ENCODE data around the gene LMF1. TPM values are rescaled to one million over a fixed set of nuclear protein-coding genes. Genes with fewer than 3 reads are reported as not detected.

The LMF1 gene
- total RNA-seq, 1 donor from 2014 or later: 24.6 TPM

- Mint-ChIP-seq H3K9me3 (ENCODE audit: unreplicated experiment) (no peaks in the 10 kb centered on the region), H3K4me3 (ENCODE audit: unreplicated experiment) (no peak overlapping the region), H3K27ac (ENCODE audit: unreplicated experiment) (no peak overlapping the region), H3K27me3 (ENCODE audit: unreplicated experiment) (no peaks in the 10 kb centered on the region), H3K4me1 (ENCODE audit: unreplicated experiment) (no peaks in the 10 kb centered on the region), H3K36me3 (ENCODE audit: unreplicated experiment) (peaks cover 34% of the 10 kb centered on the region)
- DNase-seq (ENCODE audit: extremely low spot score, unreplicated experiment): no peak
- no peak for TF ChIP-seq CTCF (IDR thresholded peaks at IDR 0.05)
Measured at GRCh38 chr16:909281-910000, 61.3 kb downstream of the LMF1 start.

GRCh38 chr16:908526-909155 lies 62.1 kb downstream of the LMF1 start:
- no peaks in the 10 kb centered on the region for H3K4me1 Mint-ChIP-seq (ENCODE audit: unreplicated experiment)
- no peaks in the 10 kb centered on the region for H3K27me3 Mint-ChIP-seq (ENCODE audit: unreplicated experiment)
- H3K36me3 Mint-ChIP-seq (ENCODE audit: unreplicated experiment): peaks cover 34% of the 10 kb centered on the region
- H3K27ac Mint-ChIP-seq (ENCODE audit: unreplicated experiment): no peak overlapping the region
- no peak for DNase-seq (ENCODE audit: extremely low spot score, unreplicated experiment)
- TF ChIP-seq CTCF (IDR thresholded peaks at IDR 0.05): no peak
- H3K4me3 Mint-ChIP-seq (ENCODE audit: unreplicated experiment): no peak overlapping the region
- no peaks in the 10 kb centered on the region for H3K9me3 Mint-ChIP-seq (ENCODE audit: unreplicated experiment)

GRCh38 chr16:907842-908241 lies 62.9 kb downstream of the LMF1 start:
- no peaks in the 10 kb centered on the region for H3K9me3 Mint-ChIP-seq (ENCODE audit: unreplicated experiment)

GRCh38 chr16:907361-907760 lies 63.4 kb downstream of the LMF1 start:
- no peak for TF ChIP-seq CTCF (IDR thresholded peaks at IDR 0.05)
- H3K9me3 Mint-ChIP-seq (ENCODE audit: unreplicated experiment): no peaks in the 10 kb centered on the region

More at GRCh38 chr16:907842-908241, 62.9 kb downstream of the LMF1 start:
- no peak for TF ChIP-seq CTCF (IDR thresholded peaks at IDR 0.05)
- H3K4me3 Mint-ChIP-seq (ENCODE audit: unreplicated experiment): no peak overlapping the region
- H3K4me1 Mint-ChIP-seq (ENCODE audit: unreplicated experiment): no peaks in the 10 kb centered on the region
- H3K36me3 Mint-ChIP-seq (ENCODE audit: unreplicated experiment): peaks cover 34% of the 10 kb centered on the region
- no peak overlapping the region for H3K27ac Mint-ChIP-seq (ENCODE audit: unreplicated experiment)
- DNase-seq (ENCODE audit: extremely low spot score, unreplicated experiment): no peak
- H3K27me3 Mint-ChIP-seq (ENCODE audit: unreplicated experiment): no peaks in the 10 kb centered on the region

GRCh38 chr16:906296-906695 lies 64.5 kb downstream of the LMF1 start:
- Mint-ChIP-seq H3K36me3 (ENCODE audit: unreplicated experiment) (peaks cover 34% of the 10 kb centered on the region), H3K9me3 (ENCODE audit: unreplicated experiment) (no peaks in the 10 kb centered on the region), H3K4me1 (ENCODE audit: unreplicated experiment) (no peaks in the 10 kb centered on the region), H3K27ac (ENCODE audit: unreplicated experiment) (no peak overlapping the region), H3K27me3 (ENCODE audit: unreplicated experiment) (no peaks in the 10 kb centered on the region), H3K4me3 (ENCODE audit: unreplicated experiment) (no peak overlapping the region)
- no peak for TF ChIP-seq CTCF (IDR thresholded peaks at IDR 0.05)
- DNase-seq (ENCODE audit: extremely low spot score, unreplicated experiment): no peak

More at GRCh38 chr16:907361-907760, 63.4 kb downstream of the LMF1 start:
- no peak overlapping the region for H3K4me3 Mint-ChIP-seq (ENCODE audit: unreplicated experiment)
- no peak overlapping the region for H3K27ac Mint-ChIP-seq (ENCODE audit: unreplicated experiment)
- H3K4me1 Mint-ChIP-seq (ENCODE audit: unreplicated experiment): no peaks in the 10 kb centered on the region
- no peak for DNase-seq (ENCODE audit: extremely low spot score, unreplicated experiment)
- peaks cover 34% of the 10 kb centered on the region for H3K36me3 Mint-ChIP-seq (ENCODE audit: unreplicated experiment)
- no peaks in the 10 kb centered on the region for H3K27me3 Mint-ChIP-seq (ENCODE audit: unreplicated experiment)

Data from osteocyte (in vitro differentiated cells).